ENCODE measurements around the gene METTL1. TPM values are rescaled to one million over a fixed set of nuclear protein-coding genes. Genes with fewer than 3 reads are reported as not detected.
"Not testable (repeated sequence)": the region's sequence is repeated elsewhere in the genome, so short reads cannot be mapped to it uniquely, and the experiment has no call there.

Gene METTL1
- polyA plus RNA-seq: 10 to 100 TPM; 18.8 to 19.3 TPM

GRCh38 chr12:57771873-57772428 is at the start of gene METTL1:
Gene METTL1 (minus strand): TSS chr12:57772105. CDS start chr12:57772083, 22 bp downstream.
- H3K4me3 ChIP-seq (ENCODE audit: low read depth in 1 of 2, low read length in 2 of 2): peak within 1 kb of the TSS; percentile 80 to 85
- WGBS, 2 donors: 0% methylated on average over 28 of the region's 28 CpGs
- peaks cover 4 to 5% of the 10 kb centered on the region in 2 donors for H3K4me1 ChIP-seq (ENCODE audit: control insufficient read depth in 2 of 2, insufficient read depth in 2 of 2, low read length in 1 of 2)
- no peaks in the 10 kb centered on the region for H3K9me3 ChIP-seq (ENCODE audit: control insufficient read depth in 2 of 2, insufficient read depth in 1 of 2, low read depth in 1 of 2, low read length in 1 of 2)
- H3K36me3 ChIP-seq (ENCODE audit: control insufficient read depth in 2 of 2, insufficient read depth in 2 of 2, low read length in 1 of 2): peaks cover 0 to 7% of the 10 kb centered on the region in 2 donors
- no peaks in the 10 kb centered on the region for H3K27me3 ChIP-seq (ENCODE audit: control insufficient read depth in 1 of 2, insufficient read depth in 2 of 2, low read length in 2 of 2)
- H3K27ac ChIP-seq (ENCODE audit: low read depth in 2 of 2, low read length in 1 of 2): peak within 1 kb of the TSS; percentile 85 to 98

- H3K27ac ChIP-seq (ENCODE audit: low read depth in 2 of 2, low read length in 1 of 2); H3K4me3 ChIP-seq (ENCODE audit: low read depth in 1 of 2, low read length in 2 of 2); H3K4me1 ChIP-seq (ENCODE audit: control insufficient read depth in 2 of 2, insufficient read depth in 2 of 2, low read length in 1 of 2); H3K9me3 ChIP-seq (ENCODE audit: control insufficient read depth in 2 of 2, insufficient read depth in 1 of 2, low read depth in 1 of 2, low read length in 1 of 2); H3K27me3 ChIP-seq (ENCODE audit: control insufficient read depth in 1 of 2, insufficient read depth in 2 of 2, low read length in 2 of 2): not testable (repeated sequence)
- WGBS, 2 donors: 66 to 73% methylated on average over 5 of the region's 5 CpGs
- H3K36me3 ChIP-seq (ENCODE audit: control insufficient read depth in 2 of 2, insufficient read depth in 2 of 2, low read length in 1 of 2): peaks cover 29 to 39% of the 10 kb centered on the region in 2 donors
These were observed 49.1 kb upstream of the METTL1 start for GRCh38 chr12:57821015-57821414.

- H3K4me1 ChIP-seq (ENCODE audit: control insufficient read depth in 2 of 2, insufficient read depth in 2 of 2, low read length in 1 of 2); H3K9me3 ChIP-seq (ENCODE audit: control insufficient read depth in 2 of 2, insufficient read depth in 1 of 2, low read depth in 1 of 2, low read length in 1 of 2); H3K27me3 ChIP-seq (ENCODE audit: control insufficient read depth in 1 of 2, insufficient read depth in 2 of 2, low read length in 2 of 2); H3K4me3 ChIP-seq (ENCODE audit: low read depth in 1 of 2, low read length in 2 of 2); H3K27ac ChIP-seq (ENCODE audit: low read depth in 2 of 2, low read length in 1 of 2): not testable (repeated sequence)
- peaks cover 25 to 34% of the 10 kb centered on the region in 2 donors for H3K36me3 ChIP-seq (ENCODE audit: control insufficient read depth in 2 of 2, insufficient read depth in 2 of 2, low read length in 1 of 2)
- 63 to 69% methylated on average over 8 of the region's 8 CpGs for WGBS, 2 donors
These were observed 48.2 kb upstream of the METTL1 start for GRCh38 chr12:57820119-57820518.

GRCh38 chr12:57817990-57818331 is 46.1 kb upstream of the METTL1 start:
- H3K4me3 ChIP-seq (ENCODE audit: low read depth in 1 of 2, low read length in 2 of 2); H3K27ac ChIP-seq (ENCODE audit: low read depth in 2 of 2, low read length in 1 of 2): not testable (repeated sequence)
- peaks cover 6 to 14% of the 10 kb centered on the region in 2 donors for H3K36me3 ChIP-seq (ENCODE audit: control insufficient read depth in 2 of 2, insufficient read depth in 2 of 2, low read length in 1 of 2)

GRCh38 chr12:57817261-57817989 is 45.5 kb upstream of the METTL1 start:
- peaks cover under 1 to 9% of the 10 kb centered on the region in 2 donors for H3K36me3 ChIP-seq (ENCODE audit: control insufficient read depth in 2 of 2, insufficient read depth in 2 of 2, low read length in 1 of 2)
- no peak overlapping the region for H3K4me3 ChIP-seq (ENCODE audit: low read depth in 1 of 2, low read length in 2 of 2)
- H3K9me3 ChIP-seq (ENCODE audit: control insufficient read depth in 2 of 2, insufficient read depth in 1 of 2, low read depth in 1 of 2, low read length in 1 of 2): no peaks in the 10 kb centered on the region
- 62 to 79% methylated on average over 8 of the region's 8 CpGs for WGBS, 2 donors
- H3K4me1 ChIP-seq (ENCODE audit: control insufficient read depth in 2 of 2, insufficient read depth in 2 of 2, low read length in 1 of 2): peaks cover 0 to 7% of the 10 kb centered on the region in 2 donors
- H3K27ac ChIP-seq (ENCODE audit: low read depth in 2 of 2, low read length in 1 of 2): peak overlapping the region; percentile 12 to 14
- no peaks in the 10 kb centered on the region for H3K27me3 ChIP-seq (ENCODE audit: control insufficient read depth in 1 of 2, insufficient read depth in 2 of 2, low read length in 2 of 2)

More at GRCh38 chr12:57817990-57818331, 46.1 kb upstream of the METTL1 start:
- not testable (repeated sequence) for H3K27me3 ChIP-seq (ENCODE audit: control insufficient read depth in 1 of 2, insufficient read depth in 2 of 2, low read length in 2 of 2); H3K4me1 ChIP-seq (ENCODE audit: control insufficient read depth in 2 of 2, insufficient read depth in 2 of 2, low read length in 1 of 2); H3K9me3 ChIP-seq (ENCODE audit: control insufficient read depth in 2 of 2, insufficient read depth in 1 of 2, low read depth in 1 of 2, low read length in 1 of 2)
- WGBS, 2 donors: 90% methylated on average over 3 of the region's 3 CpGs

GRCh38 chr12:57816855-57817151 is 44.9 kb upstream of the METTL1 start:
- H3K4me1 ChIP-seq (ENCODE audit: control insufficient read depth in 2 of 2, insufficient read depth in 2 of 2, low read length in 1 of 2): peaks cover 0 to 7% of the 10 kb centered on the region in 2 donors
- H3K4me3 ChIP-seq (ENCODE audit: low read depth in 1 of 2, low read length in 2 of 2): no peak overlapping the region

GRCh38 chr12:57816001-57816854 is 44.3 kb upstream of the METTL1 start:
- H3K4me1 ChIP-seq (ENCODE audit: control insufficient read depth in 2 of 2, insufficient read depth in 2 of 2, low read length in 1 of 2): peaks cover 0 to 7% of the 10 kb centered on the region in 2 donors
- no peak overlapping the region for H3K27ac ChIP-seq (ENCODE audit: low read depth in 2 of 2, low read length in 1 of 2)

More at GRCh38 chr12:57816855-57817151, 44.9 kb upstream of the METTL1 start:
- H3K27ac ChIP-seq (ENCODE audit: low read depth in 2 of 2, low read length in 1 of 2): no peak overlapping the region
- H3K36me3 ChIP-seq (ENCODE audit: control insufficient read depth in 2 of 2, insufficient read depth in 2 of 2, low read length in 1 of 2): peaks cover 0 to 5% of the 10 kb centered on the region in 2 donors
- no peaks in the 10 kb centered on the region for H3K9me3 ChIP-seq (ENCODE audit: control insufficient read depth in 2 of 2, insufficient read depth in 1 of 2, low read depth in 1 of 2, low read length in 1 of 2)
- H3K27me3 ChIP-seq (ENCODE audit: control insufficient read depth in 1 of 2, insufficient read depth in 2 of 2, low read length in 2 of 2): no peaks in the 10 kb centered on the region
- WGBS, 2 donors: 43 to 50% methylated on average over 5 of the region's 5 CpGs

GRCh38 chr12:57815177-57816000 is 43.5 kb upstream of the METTL1 start:
- peaks cover 0 to 7% of the 10 kb centered on the region in 2 donors for H3K4me1 ChIP-seq (ENCODE audit: control insufficient read depth in 2 of 2, insufficient read depth in 2 of 2, low read length in 1 of 2)
- H3K27me3 ChIP-seq (ENCODE audit: control insufficient read depth in 1 of 2, insufficient read depth in 2 of 2, low read length in 2 of 2): no peaks in the 10 kb centered on the region
- H3K27ac ChIP-seq (ENCODE audit: low read depth in 2 of 2, low read length in 1 of 2): no peak overlapping the region
- no peaks in the 10 kb centered on the region for H3K9me3 ChIP-seq (ENCODE audit: control insufficient read depth in 2 of 2, insufficient read depth in 1 of 2, low read depth in 1 of 2, low read length in 1 of 2)
- WGBS, 2 donors: 80% methylated on average over 13 of the region's 13 CpGs
- H3K4me3 ChIP-seq (ENCODE audit: low read depth in 1 of 2, low read length in 2 of 2): no peak overlapping the region
- peaks cover 0 to 4% of the 10 kb centered on the region in 2 donors for H3K36me3 ChIP-seq (ENCODE audit: control insufficient read depth in 2 of 2, insufficient read depth in 2 of 2, low read length in 1 of 2)

More at GRCh38 chr12:57816001-57816854, 44.3 kb upstream of the METTL1 start:
- 46 to 48% methylated on average over 3 of the region's 3 CpGs for WGBS, 2 donors
- no peaks in the 10 kb centered on the region for H3K9me3 ChIP-seq (ENCODE audit: control insufficient read depth in 2 of 2, insufficient read depth in 1 of 2, low read depth in 1 of 2, low read length in 1 of 2)
- no peaks in the 10 kb centered on the region for H3K27me3 ChIP-seq (ENCODE audit: control insufficient read depth in 1 of 2, insufficient read depth in 2 of 2, low read length in 2 of 2)
- peaks cover 0 to 6% of the 10 kb centered on the region in 2 donors for H3K36me3 ChIP-seq (ENCODE audit: control insufficient read depth in 2 of 2, insufficient read depth in 2 of 2, low read length in 1 of 2)
- no peak overlapping the region for H3K4me3 ChIP-seq (ENCODE audit: low read depth in 1 of 2, low read length in 2 of 2)
